GM23338 (cell line): ENCODE results near the gene PEA15. TPM values are rescaled to one million over a fixed set of nuclear protein-coding genes. Genes with fewer than 3 reads are reported as not detected.

Experiments used
- ATAC-seq: fragments of 200-7000 bp; cut with Tn5 transposase; 3 replicates; pipeline ENCODE4 v1.9.1; 2020
- DNase-seq: peaks from one replicate; pipeline ENCODE4 v3.0.0-alpha.2; 2015; ENCODE audit warnings: low spot score
- H2AFZ ChIP-seq: fragments of 200-600 bp; sonication (generic); 2 replicates; pipeline ENCODE4 v1.8.0; 2016; ENCODE audit warnings: antibody characterized with exemption, mild to moderate bottlenecking, moderate library complexity
- H3F3A ChIP-seq: fragments of 200-600 bp; sonication (generic); replicated peaks from 2 replicates; pipeline ENCODE4 v1.8.0; 2017; ENCODE audit warnings: antibody characterized with exemption, mixed run types, low read depth
- H3K27ac ChIP-seq: fragments of 200-600 bp; sonication (generic); 2 replicates; pipeline ENCODE4 v1.6.1; 2016; ENCODE audit warnings: low read depth
- H3K27me3 ChIP-seq: fragments of 200-600 bp; sonication (generic); 2 replicates; pipeline ENCODE4 v1.8.0; 2016; ENCODE audit warnings: mild to moderate bottlenecking, mixed run types, moderate library complexity; ENCODE audit not compliant: insufficient read depth
- H3K36me3 ChIP-seq: fragments of 200-600 bp; sonication (generic); 2 replicates; pipeline ENCODE4 v1.8.0; 2016; ENCODE audit warnings: mild to moderate bottlenecking; ENCODE audit not compliant: insufficient read depth
- H3K4me1 ChIP-seq: fragments of 200-600 bp; sonication (generic); 2 replicates; pipeline ENCODE4 v1.8.0; 2016; ENCODE audit warnings: mild to moderate bottlenecking, moderate library complexity; ENCODE audit not compliant: insufficient read depth
- H3K4me2 ChIP-seq: fragments of 200-600 bp; sonication (generic); 2 replicates; pipeline ENCODE4 v1.7.1; 2017; ENCODE audit warnings: mixed run types
- H3K4me3 ChIP-seq: fragments of 200-600 bp; sonication (generic); 2 replicates; pipeline ENCODE4 v1.6.1; 2016; ENCODE audit warnings: mixed run types
- H3K79me2 ChIP-seq: fragments of 200-600 bp; sonication (generic); replicated peaks from 2 replicates; pipeline ENCODE4 v1.8.0; 2017; ENCODE audit warnings: mild to moderate bottlenecking; ENCODE audit not compliant: insufficient read depth
- H3K9me2 ChIP-seq: fragments of 200-600 bp; sonication (generic); 2 replicates; pipeline ENCODE4 v1.8.0; 2017; ENCODE audit not compliant: insufficient read depth
- H4K20me1 ChIP-seq: fragments of 200-600 bp; sonication (generic); replicated peaks from 2 replicates; pipeline ENCODE4 v1.8.0; 2017; ENCODE audit warnings: mild to moderate bottlenecking; ENCODE audit not compliant: insufficient read depth
- H3K27ac Mint-ChIP-seq: 2 replicates; pipeline ENCODE4 v1.8.0; 2020; ENCODE audit warnings: inconsistent platforms, mild to moderate bottlenecking, moderate library complexity, mixed read lengths
- H3K27me3 Mint-ChIP-seq: 3 replicates; pipeline ENCODE4 v1.8.0; 2022; ENCODE audit warnings: low read depth, mild to moderate bottlenecking, moderate library complexity, mixed read lengths, inconsistent platforms; ENCODE audit not compliant: insufficient read depth, poor library complexity
- H3K36me3 Mint-ChIP-seq: 3 replicates; pipeline ENCODE4 v1.8.0; 2021; ENCODE audit warnings: low read depth, mild to moderate bottlenecking, inconsistent platforms, moderate library complexity, mixed read lengths
- H3K4me1 Mint-ChIP-seq: 3 replicates; pipeline ENCODE4 v1.8.0; 2020; ENCODE audit warnings: mild to moderate bottlenecking, inconsistent platforms, mixed read lengths
- H3K4me3 Mint-ChIP-seq: 3 replicates; pipeline ENCODE4 v1.8.0; 2021; ENCODE audit warnings: moderate library complexity, mild to moderate bottlenecking, inconsistent platforms, mixed read lengths
- H3K9me3 Mint-ChIP-seq: 3 replicates; pipeline ENCODE4 v1.8.0; 2020; ENCODE audit warnings: moderate library complexity, mild to moderate bottlenecking, inconsistent platforms, mixed read lengths
- CREB1 ChIP-seq: fragments of 250-450 bp; sonication (Bioruptor Pico); IDR thresholded peaks from 2 replicates; pipeline ENCODE4 v1.5.0; 2020; ENCODE audit warnings: low read depth, mild to moderate bottlenecking, moderate library complexity
- CTCF ChIP-seq, 2 experiments: fragments of 200-600 bp in 1 of 2; sonication (generic) in 1 of 2; conservative IDR thresholded peaks; 2 replicates each; pipeline versions ENCODE4 v1.5.1 to v1.6.1; 2016 to 2017; ENCODE audit warnings: antibody characterized with exemption in 2 of 2, low read depth in 2 of 2, mild to moderate bottlenecking in 2 of 2, moderate library complexity in 1 of 2
- ETS1 ChIP-seq: IDR thresholded peaks from 2 replicates; pipeline ENCODE4 v1.6.1; 2016; ENCODE audit warnings: antibody characterized with exemption
- EZH2 ChIP-seq: fragments of 200-600 bp; sonication (generic); IDR thresholded peaks from one replicate; pipeline ENCODE4 v1.8.0; 2017; ENCODE audit warnings: antibody characterized with exemption, mild to moderate bottlenecking, low read depth; ENCODE audit not compliant: unreplicated experiment
- EZH2phosphoT487 ChIP-seq: fragments of 200-600 bp; sonication (generic); IDR thresholded peaks from one replicate; pipeline ENCODE4 v1.8.1; 2018; ENCODE audit warnings: antibody characterized with exemption; ENCODE audit not compliant: unreplicated experiment
- JUNB ChIP-seq: IDR thresholded peaks from one replicate; pipeline ENCODE4 v1.6.1; 2016; ENCODE audit warnings: antibody characterized with exemption; ENCODE audit not compliant: unreplicated experiment
- NANOG ChIP-seq: IDR thresholded peaks from 2 replicates; pipeline ENCODE4 v1.6.1; 2016; ENCODE audit warnings: antibody characterized with exemption, borderline replicate concordance
- POLR2AphosphoS5 ChIP-seq: IDR thresholded peaks from 2 replicates; pipeline ENCODE4 v1.6.1; 2016; ENCODE audit warnings: antibody characterized with exemption, low read depth
- REST ChIP-seq: IDR thresholded peaks from one replicate; pipeline ENCODE4 v1.6.1; 2018; ENCODE audit warnings: antibody characterized with exemption; ENCODE audit not compliant: unreplicated experiment
- STAT1 ChIP-seq: IDR thresholded peaks from one replicate; pipeline ENCODE4 v1.6.1; 2016; ENCODE audit warnings: antibody characterized with exemption; ENCODE audit not compliant: unreplicated experiment
- ZNF114 ChIP-seq: fragments of 250-450 bp; sonication (Bioruptor Pico); IDR thresholded peaks from 2 replicates; pipeline ENCODE4 v1.5.0; 2020; ENCODE audit warnings: mild to moderate bottlenecking, moderate library complexity
- ZNF331 ChIP-seq: fragments of 250-450 bp; sonication (Bioruptor Pico); IDR thresholded peaks from 2 replicates; pipeline ENCODE4 v1.5.0; 2020; ENCODE audit warnings: low read depth, mild to moderate bottlenecking, moderate library complexity
- polyA plus RNA-seq: library from polyadenylated mRNA; unstranded; fragments of >200 nt; fragmentation: Nextera tagmentation; extraction: Ambion mirVana; gene quantifications from 2 replicates; pipeline ENCODE4 v1.2.1, GENCODE V29; 2016
- total RNA-seq: library from RNA; depleted of rRNA; stranded (reverse); fragments of >200 nt; shearing (Covaris generic); gene quantifications from 2 replicates; pipeline ENCODE4 v1.2.3, GENCODE V29; 2014

PEA15 gene
- total and polyA plus RNA-seq, 2 experiments from 2014 or later: 60.3 to 80.8 TPM

GRCh38 chr1:160219062-160219929 is 14.1 kb downstream of the PEA15 start:
- Histone ChIP-seq H2AFZ (no peak overlapping the region), H3K9me2 (no peaks in the 10 kb centered on the region), H3K4me2 (no peak overlapping the region), H3K4me1 (peaks cover 11% of the 10 kb centered on the region; the same call in 1 of the 2 replicates), H3K79me2 (no peaks in the 10 kb centered on the region), H4K20me1 (peaks cover 5% of the 10 kb centered on the region), H3K27ac (peak overlapping the region; percentile 52), H3K27me3 (no peaks in the 10 kb centered on the region), H3K36me3 (peaks cover 42% of the 10 kb centered on the region), H3F3A (peaks cover 11% of the 10 kb centered on the region; the same call in 1 of the 2 replicates), H3K4me3 (no peak overlapping the region)
- Mint-ChIP-seq H3K4me1 (peaks cover 28% of the 10 kb centered on the region), H3K4me3 (no peak overlapping the region), H3K27ac (no peak overlapping the region), H3K9me3 (no peaks in the 10 kb centered on the region), H3K27me3 (no peaks in the 10 kb centered on the region), H3K36me3 (peaks cover 83% of the 10 kb centered on the region)
- ATAC-seq (peak; percentile 91), DNase-seq (peak; percentile 86)
- TF ChIP-seq NANOG (no peak), EZH2 (no peak), CREB1 (CRISPR knock-in tag) (no peak), STAT1 (no peak), ETS1 (no peak), CTCF (conservative IDR thresholded peaks at IDR 0.05; ENCODE audit: low read depth in 2 of 2) (peak; percentile 64 to 83)

- H3K36me3 Mint-ChIP-seq: peaks cover 84% of the 10 kb centered on the region
- peak; percentile 23 for ATAC-seq
- no peak; a peak in 1 of 4 replicates for TF ChIP-seq CTCF (conservative IDR thresholded peaks at IDR 0.05; ENCODE audit: low read depth in 2 of 2)
- no peak for TF ChIP-seq ZNF331
- no peak for TF ChIP-seq ZNF114 (CRISPR knock-in tag)
- TF ChIP-seq EZH2: no peak
- TF ChIP-seq NANOG: no peak
- TF ChIP-seq EZH2phosphoT487: no peak
- no peak for TF ChIP-seq STAT1
- TF ChIP-seq POLR2AphosphoS5: no peak
- no peak for TF ChIP-seq REST
- TF ChIP-seq ETS1: no peak
- TF ChIP-seq CREB1 (CRISPR knock-in tag): no peak
- TF ChIP-seq JUNB: no peak
Measured at GRCh38 chr1:160220301-160220700, 15.1 kb downstream of the PEA15 start.

More at GRCh38 chr1:160220301-160220700, 15.1 kb downstream of the PEA15 start:
- no peak for DNase-seq
- no peaks in the 10 kb centered on the region for H3K9me3 Mint-ChIP-seq
- H3K9me2 ChIP-seq: no peaks in the 10 kb centered on the region
- no peak overlapping the region for H3K4me3 ChIP-seq
- H3F3A ChIP-seq: peaks cover 8% of the 10 kb centered on the region; the same call in 1 of the 2 replicates
- H3K27ac ChIP-seq: peak overlapping the region; percentile 52
- no peak overlapping the region for H3K27ac Mint-ChIP-seq
- no peaks in the 10 kb centered on the region for H3K27me3 ChIP-seq
- peaks cover 46% of the 10 kb centered on the region for H3K36me3 ChIP-seq
- peaks cover 11% of the 10 kb centered on the region; the same call in 1 of the 2 replicates for H3K4me1 ChIP-seq
- no peak overlapping the region for H3K4me2 ChIP-seq
- no peaks in the 10 kb centered on the region for H3K27me3 Mint-ChIP-seq
- H4K20me1 ChIP-seq: peaks cover 6% of the 10 kb centered on the region
- no peak overlapping the region for H2AFZ ChIP-seq
- no peaks in the 10 kb centered on the region for H3K79me2 ChIP-seq
- peaks cover 28% of the 10 kb centered on the region for H3K4me1 Mint-ChIP-seq
- H3K4me3 Mint-ChIP-seq: no peak overlapping the region
